IPS-NIHi7 (cell line): Measurements from ENCODE around the gene CYP27A1.

Source experiments
- DNase-seq: peaks from one replicate; pipeline ENCODE4 v3.0.0; 2012; ENCODE audit warnings: mixed read lengths; ENCODE audit errors: extremely low spot score

Gene CYP27A1

DNA sequence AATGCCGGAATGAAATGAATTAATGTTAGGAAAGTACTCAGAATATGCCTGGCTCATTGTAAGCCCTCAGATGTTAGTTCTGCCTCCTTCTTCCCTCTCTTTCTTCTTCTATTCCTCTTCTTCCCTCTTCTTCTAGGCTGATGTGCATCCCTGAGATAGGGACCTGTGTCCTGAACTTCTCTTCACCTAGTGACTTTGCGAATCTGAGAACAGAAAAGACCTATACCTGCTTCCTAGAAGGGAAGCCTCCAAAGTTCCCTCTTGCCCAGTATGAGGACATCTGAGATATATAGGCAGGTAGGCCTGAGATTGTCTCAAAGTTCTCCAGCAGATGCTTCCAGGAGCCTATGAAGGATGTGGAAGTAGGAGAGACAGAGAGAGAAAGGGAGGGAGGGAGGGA lies 8.1 kb upstream of the CYP27A1 start:
- no peak for DNase-seq

- no peak for DNase-seq
Measured at GRCh38 chr2:218776488-218776887, 5.5 kb upstream of the CYP27A1 start.

DNA sequence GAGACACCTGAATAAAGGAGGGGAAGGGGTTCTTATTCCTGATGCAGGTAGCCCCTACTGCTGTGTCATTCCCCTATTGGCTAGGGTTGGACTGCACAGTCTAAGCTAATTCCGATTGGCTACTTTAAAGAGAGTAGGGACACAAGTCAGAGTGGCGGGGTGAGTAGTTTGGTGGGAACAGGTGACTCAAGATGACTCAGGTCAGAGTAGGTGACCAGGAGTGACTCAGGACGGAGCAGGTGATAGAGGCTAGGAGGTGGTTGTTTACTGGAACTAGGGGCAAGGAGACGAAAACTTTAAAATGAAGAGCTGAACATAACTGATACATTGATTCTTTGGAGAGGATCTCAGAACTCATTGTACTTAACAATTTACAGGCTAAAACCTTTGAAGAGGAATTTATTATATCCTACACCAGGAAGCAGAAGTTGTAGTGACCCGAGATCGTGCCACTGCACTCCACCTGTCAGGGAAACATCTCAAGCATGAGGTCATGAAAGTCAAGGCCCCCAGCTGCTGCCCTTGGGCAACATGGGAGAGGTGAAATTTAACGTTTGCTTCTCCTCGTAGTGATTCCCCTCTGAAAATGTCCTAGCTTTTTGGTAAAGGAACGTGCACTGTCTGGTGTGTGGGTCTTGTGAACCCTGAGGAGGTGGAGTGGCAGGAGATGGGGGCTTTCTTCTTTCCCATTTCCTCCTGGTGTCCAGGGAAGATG lies 4.5 kb upstream of the CYP27A1 start:
- no peak for DNase-seq

DNA sequence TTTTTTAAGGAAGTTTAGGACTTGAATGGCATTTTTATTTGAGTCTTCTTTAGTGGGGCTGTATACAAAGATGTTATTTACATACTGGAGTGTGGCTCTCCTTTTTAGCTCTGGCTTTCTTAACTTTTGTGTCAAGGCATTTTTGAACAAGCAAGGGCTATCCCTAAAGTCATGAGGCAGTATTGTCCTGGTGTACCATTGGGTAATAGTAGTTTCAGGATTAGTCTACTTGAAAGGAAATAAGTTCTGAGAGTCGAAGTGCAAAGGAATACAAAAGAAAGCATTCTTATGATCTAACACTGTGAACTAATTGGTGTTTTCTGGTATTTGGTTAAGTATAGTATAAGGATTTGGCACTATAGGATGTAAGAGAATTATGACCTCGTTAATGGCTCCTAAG lies 1.9 kb upstream of the CYP27A1 start:
- DNase-seq = no peak

GRCh38 chr2:218780851-218781690 lies 876 bp upstream of the CYP27A1 start:
- no peak for DNase-seq

GRCh38 chr2:218782528-218782844 lies 539 bp downstream of the CYP27A1 start:
- peak; percentile 17 for DNase-seq

- no peak for DNase-seq
Measured at GRCh38 chr2:218783688-218784087, 1.7 kb downstream of the CYP27A1 start.

GRCh38 chr2:218785103-218785502 lies 3.2 kb downstream of the CYP27A1 start:
- no peak for DNase-seq

GRCh38 chr2:218786133-218786532 lies 4.2 kb downstream of the CYP27A1 start:
- DNase-seq = no peak

DNA sequence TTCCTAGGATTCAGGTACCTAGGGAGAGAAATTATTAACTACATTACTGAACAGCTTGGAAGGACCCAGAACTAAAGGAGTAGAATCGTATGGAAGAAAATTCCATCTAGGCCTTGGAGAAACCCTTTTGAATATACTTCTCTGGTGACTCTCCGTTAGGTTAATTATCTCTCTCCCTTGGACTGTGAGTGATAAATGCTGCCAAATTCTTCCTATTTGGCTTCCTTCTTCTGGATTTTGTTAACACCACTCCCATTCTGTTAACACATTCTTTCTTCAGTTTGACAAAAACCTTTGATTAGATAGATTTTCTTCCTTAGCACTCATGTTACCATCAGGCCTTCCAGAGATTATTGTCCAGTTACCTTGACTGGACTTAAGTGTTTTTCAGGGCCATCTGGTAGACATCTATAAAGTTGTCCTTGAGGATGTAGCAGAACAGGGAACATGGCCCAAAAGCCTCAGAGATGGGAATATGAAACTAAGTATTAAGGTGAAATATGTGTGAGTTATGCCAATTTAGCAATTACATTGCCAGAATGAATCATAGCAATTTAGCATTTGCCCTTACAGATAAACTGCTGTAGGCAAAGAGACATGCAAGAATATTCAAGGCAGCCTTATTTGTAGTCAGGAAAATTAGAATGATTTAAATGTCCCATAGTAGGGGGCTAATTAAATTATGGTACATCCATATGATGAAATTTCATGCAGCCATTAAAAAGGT lies 6.7 kb downstream of the CYP27A1 start:
- DNase-seq = no peak

GRCh38 chr2:218792433-218792832 lies 10.5 kb downstream of the CYP27A1 start:
- no peak for DNase-seq

DNA sequence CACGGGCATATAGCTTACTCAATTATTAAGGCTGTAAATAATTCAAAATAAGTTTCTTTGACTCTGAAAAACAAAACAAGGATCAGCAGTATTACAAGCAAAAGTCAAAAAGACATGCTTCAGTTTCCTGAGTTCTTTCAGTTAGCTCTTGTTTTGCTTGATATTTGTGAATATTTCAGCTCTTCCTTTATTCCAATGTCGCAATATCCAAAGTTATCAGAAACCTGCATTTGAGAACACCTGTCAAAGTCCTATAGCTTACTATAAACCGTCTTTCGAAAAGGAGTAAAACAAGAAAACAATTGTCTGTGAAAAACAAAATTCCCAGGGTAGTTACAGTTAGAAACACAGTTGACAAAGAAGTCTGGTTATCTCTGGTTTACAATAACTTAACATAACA lies 14.7 kb downstream of the CYP27A1 start:
- DNase-seq = no peak

GRCh38 chr2:218798767-218799504 lies 17.0 kb downstream of the CYP27A1 start:
- DNase-seq = no peak

DNA sequence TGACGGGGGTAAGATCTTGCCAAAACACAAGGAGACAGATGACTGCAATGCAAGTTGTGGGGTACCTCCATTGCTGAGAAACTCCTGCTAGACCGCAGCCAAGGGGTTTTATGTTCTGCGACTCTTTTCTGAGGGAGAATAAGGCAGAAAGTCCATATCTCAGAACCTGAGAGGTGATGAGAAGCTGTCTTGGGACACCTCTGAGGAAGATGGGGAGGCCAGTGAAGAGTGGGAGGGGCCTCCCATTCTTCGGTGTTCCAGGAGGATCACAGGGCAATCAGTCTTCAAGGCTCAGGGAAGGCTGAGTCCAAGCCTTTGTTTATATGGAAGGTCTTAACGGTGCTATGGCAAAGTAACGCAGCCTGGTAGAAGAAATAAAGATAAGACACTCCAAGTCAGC lies 18.0 kb downstream of the CYP27A1 start:
- DNase-seq = peak; percentile 62

DNA sequence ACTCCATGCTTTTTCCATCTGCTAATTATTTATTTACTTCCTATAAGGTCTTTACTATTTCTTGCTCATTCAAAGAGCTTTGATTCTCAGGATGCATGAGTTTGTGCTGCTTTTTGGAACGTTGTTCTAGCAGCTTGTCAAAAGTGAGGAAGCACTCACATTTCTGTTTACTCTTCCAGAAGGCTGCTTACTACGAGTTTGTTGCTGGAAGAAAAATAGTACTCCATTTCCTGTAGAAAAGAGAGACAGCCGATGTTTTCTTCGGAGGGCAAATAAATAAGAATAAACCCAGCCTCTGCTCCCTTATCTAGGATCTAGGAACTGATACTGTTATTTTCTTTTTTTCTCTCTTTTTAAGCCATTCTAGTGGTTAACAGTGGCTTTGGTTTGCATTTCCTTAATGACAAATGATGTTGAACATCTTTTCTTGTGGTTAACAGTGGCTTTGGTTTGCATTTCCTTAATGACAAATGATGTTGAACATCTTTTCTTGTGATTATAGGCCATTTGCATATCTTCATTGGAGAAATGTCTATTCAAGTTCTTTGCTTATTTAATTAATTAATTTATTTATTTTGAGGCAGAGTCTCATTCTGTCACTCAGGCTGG lies 20.5 kb downstream of the CYP27A1 start:
- DNase-seq = no peak

GRCh38 chr2:218804817-218805216 lies 22.9 kb downstream of the CYP27A1 start:
- DNase-seq = no peak

- DNase-seq = no peak
Measured at GRCh38 chr2:218805627-218806026, 23.7 kb downstream of the CYP27A1 start.

GRCh38 chr2:218806346-218806978 lies 24.5 kb downstream of the CYP27A1 start:
- DNase-seq = no peak

DNA sequence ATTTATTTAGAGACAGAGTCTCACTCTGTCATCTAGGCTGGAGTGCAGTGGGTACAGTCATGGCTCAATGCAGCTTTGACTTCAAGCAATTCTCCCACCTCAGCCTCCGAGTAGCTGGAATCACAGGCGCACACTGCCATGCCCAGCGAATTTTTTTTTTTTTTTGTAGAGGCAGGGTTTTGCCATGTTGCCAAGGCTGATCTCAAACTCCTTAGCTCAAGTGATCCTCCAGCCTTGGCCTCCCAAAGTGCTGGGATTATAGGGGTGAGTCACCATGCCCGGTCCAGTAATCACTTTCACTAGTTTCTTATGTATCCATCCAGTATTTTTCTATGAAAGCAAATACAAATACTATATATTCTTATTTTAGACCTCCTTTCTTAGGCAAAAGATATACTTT lies 25.7 kb downstream of the CYP27A1 start:
- DNase-seq = no peak

DNA sequence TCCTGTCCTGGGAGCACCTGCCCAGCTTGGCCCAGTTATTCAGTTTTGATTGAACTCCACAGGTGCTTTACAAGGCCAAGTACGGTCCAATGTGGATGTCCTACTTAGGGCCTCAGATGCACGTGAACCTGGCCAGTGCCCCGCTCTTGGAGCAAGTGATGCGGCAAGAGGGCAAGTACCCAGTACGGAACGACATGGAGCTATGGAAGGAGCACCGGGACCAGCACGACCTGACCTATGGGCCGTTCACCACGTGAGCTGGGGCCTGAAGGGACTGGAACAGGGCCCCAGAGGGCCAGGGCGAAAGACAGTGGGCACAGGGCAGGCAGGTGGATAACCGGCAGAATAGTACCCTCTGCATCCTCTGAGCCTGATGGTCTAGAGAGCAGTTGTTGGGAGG lies 27.6 kb downstream of the CYP27A1 start:
- DNase-seq = no peak

DNA sequence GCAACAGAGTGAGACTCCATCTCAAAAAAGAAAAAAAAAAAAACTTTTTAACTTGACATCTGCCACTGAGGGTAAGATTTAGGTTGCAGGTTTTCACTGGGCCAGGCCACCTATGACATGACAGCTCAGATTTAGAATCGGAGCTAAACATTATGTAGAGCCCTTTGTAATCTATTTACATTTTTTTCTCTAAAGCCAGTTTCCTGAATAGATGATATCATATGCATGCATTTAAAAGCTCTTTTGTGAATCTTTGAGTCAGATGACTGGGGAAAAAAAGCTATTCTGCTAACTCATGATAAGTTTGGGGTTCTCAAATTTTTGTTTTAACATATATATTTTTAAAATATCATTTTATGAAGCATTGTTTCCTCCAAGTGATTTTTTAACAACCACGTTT lies 28.3 kb downstream of the CYP27A1 start:
- no peak for DNase-seq
